NCI-H345 (cell line): Measurements from ENCODE around the gene APOBEC3A.
"Not testable (repeated sequence)": the region's sequence is repeated elsewhere in the genome, so short reads cannot be mapped to it uniquely, and the experiment has no call there.

Experiments
- DNase-seq: peaks from one replicate; lab custom pipeline; 2025; lab: John Stamatoyannopoulos, UW

The APOBEC3A gene

DNA sequence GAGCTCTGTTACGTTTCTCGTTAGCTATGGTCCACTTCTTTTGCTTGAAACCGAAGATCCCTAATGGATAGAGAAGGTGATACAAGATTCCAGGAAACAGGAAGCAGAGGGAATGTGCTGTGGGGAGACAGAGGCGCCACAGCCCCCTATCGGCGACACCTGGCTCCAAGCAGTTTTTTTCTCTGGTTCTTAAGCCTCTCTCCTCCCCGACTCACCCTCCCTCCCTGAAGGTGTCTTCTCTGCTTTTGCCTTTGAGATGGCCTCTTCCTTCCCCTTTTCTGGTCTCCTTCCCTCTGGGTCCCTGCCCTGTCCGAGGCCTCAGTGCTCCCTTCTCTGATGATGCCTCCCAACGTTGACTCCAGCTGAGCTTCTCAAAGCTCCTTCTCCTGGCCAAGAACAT, 14.2 kb upstream of the APOBEC3A start:
- no peak for DNase-seq

DNA sequence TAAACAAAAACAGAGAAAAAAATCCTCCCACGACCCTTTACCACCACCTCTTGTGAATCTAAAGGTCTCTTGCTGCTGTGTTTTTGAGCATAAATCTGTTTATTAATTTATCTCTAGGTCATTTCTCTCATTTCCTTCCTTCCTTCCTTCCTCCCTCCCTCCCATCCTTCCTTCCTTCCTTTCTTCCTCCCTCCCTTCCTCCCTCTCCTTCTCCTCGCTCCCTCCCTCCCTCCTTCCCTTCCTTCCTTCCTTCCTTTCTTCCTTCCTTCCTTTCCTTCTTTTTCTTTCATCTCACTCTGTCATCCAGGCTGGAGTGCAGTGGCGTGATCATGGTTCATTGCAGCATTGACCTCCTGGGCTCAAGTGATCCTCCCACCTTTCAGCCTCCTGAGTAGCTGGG, 13.5 kb upstream of the APOBEC3A start:
- no peak for DNase-seq

DNA sequence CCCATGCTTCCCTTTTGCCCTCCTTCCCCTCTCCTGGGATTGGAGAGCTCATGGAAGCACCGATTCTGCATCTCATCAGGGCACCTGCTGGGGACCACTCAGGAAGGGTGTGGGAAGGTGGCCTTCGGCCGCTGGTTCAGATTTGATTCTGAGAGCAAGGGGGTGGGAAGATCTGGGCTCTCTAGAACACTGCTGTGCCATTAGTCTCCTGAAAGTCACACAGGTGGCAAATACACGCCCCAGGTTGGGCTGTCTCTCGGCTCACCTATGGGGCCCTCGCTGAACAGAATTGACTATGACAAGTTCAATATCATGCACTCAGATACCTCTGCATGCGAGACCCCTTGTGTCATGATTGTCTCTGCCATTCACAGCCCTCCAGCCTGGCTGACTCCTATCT, 12.8 kb upstream of the APOBEC3A start:
- DNase-seq: no peak

GRCh38 chr22:38945706-38946338, 11.6 kb upstream of the APOBEC3A start:
- not testable (repeated sequence) for DNase-seq

DNA sequence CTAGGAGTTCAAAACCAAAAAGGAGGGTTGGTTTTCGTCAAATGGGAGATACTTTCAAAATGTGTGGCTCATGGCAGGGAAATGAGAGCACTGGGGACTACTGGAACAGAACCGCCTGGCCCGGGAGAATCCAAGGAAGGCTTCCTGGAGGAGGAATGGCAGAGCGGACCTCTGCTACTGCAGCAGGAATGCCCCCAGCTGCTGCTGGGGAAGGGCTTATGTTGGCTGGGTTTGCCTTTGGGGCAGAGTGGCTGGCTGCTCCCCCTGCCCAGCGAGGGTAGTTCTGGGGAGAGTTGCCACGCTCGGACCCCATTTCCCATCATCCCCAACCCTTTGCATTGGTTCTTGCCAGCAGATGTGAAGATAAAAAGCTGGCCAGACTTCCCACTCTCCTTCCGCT, 10.6 kb upstream of the APOBEC3A start:
- no peak for DNase-seq

DNA sequence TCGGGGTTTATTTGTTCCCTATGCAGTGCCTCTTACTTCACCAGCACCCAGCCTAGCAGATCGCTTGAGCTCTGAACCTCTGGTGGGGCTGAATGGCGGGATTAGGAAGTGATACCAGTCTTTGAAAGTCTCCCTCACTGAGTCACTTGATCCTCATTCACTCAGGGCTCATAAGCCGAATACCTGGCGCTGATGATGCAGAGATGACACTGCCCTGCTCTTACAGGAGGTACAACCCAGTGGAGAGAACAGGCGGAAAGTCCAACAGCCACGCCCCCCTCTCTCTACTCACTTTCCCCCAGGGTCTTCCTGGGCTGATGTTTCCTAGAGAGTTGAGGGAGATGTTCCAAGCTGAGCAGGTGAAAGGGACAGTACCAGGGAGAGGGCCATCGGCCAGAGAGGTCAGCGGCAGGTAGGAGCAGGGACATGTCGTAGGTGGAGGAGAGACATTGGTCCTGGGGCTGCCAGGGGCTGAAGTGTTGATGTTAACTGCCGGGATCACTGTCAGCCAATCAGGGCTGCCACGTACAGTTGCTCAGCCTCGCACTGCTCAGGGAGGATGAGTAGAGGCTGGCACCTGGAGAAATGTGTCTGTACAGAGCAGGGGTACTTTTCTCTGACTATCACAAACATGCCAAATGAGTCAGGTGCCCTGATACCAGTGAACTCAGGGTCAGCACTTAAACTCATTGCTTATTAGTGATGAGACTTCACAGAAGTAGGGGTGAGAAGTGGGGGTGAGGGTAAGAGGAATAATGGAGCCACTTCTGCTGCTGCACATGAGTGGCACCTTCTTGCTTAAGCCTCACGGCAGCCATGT, 9.9 kb upstream of the APOBEC3A start:
- no peak for DNase-seq

DNA sequence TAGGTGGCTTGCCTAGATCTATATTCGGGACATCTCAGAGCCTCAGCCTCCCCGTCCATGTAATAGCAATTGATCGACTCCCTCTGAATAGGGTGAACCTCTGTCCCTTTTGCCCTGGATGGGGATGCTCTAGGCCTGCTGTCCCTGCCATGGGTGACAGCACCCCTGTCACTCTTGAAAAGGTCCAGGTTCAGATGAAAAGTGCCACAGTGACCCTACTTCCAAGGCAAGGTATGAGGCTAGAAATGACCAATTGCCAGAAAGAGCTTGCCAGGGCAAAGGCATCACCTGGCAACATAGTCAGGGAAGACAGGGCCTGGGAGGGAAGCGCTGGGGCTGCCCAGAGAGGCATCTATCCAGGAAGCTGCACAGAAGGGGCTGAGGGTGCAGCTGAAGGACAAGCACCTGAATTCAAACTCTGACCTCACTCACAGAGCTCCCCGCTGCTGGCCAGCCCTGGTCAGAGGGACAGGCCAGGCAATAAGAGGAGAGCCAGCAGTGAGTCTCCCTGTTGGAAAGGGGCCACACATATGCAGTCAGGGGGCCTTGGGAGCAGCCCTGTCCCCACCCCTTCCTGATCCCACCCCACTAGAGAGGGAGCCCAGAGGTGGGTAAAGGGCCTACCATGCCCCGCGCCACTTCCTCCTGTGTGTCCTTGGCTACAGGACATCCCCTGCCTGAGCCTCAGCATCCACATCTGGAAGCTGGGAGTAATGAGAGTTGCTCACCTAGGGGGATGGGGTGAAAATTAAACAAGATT, 9.0 kb upstream of the APOBEC3A start:
- DNase-seq: no peak

GRCh38 chr22:38949889-38950405, 7.5 kb upstream of the APOBEC3A start:
- DNase-seq: no peak

- no peak for DNase-seq
Observed at GRCh38 chr22:38950527-38951295, 6.7 kb upstream of the APOBEC3A start.

DNA sequence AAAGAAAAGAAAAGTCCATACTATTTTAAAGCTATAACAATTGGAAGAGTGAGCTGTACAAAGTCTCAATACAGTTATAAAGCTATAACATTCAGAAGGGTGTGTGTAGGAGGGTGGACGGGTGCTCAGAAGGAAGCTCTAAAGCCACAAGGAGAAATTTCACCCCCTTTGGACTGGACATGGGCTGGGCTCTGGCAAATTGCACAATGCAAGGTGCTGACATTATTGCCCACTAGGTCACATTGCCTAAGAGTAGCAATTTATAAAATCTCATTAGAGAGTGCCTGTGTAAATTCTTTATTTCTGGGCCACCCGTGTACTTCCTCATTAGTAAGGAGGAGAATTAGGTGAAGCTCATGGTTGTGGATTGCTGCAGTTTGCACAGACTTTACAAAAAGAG, 5.7 kb upstream of the APOBEC3A start:
- DNase-seq: no peak

GRCh38 chr22:38952281-38952993, 5.0 kb upstream of the APOBEC3A start:
- no peak for DNase-seq

- no peak for DNase-seq
Observed at GRCh38 chr22:38953091-38953490, 4.3 kb upstream of the APOBEC3A start.

- DNase-seq: no peak
Observed at GRCh38 chr22:38953577-38954413, 3.6 kb upstream of the APOBEC3A start.

- no peak for DNase-seq
Observed at GRCh38 chr22:38954414-38955043, 2.9 kb upstream of the APOBEC3A start.

GRCh38 chr22:38955250-38955905, 2.0 kb upstream of the APOBEC3A start:
- no peak for DNase-seq

DNA sequence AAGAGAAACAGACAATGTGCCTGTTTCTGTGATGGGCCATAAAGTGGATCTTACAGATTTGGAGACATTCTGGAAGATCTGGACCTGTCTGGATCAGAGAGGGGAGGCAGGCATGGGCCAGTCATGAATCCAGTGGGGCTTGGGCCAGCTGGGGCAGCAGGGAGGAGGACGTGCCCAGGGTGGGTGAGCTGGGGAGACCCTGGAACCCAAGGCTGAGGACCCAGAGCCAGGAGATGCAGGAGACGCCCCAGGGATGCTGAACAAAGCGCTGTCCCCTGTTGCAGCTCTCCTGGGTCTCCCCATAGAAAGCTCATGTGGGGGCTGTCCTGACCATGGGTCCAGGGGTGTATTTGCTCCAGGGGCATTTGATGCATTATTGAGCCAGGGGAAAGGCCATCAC, 1.5 kb upstream of the APOBEC3A start:
- no peak for DNase-seq

- DNase-seq: no peak
Observed at GRCh38 chr22:38956551-38956950, 858 bp upstream of the APOBEC3A start.

DNA sequence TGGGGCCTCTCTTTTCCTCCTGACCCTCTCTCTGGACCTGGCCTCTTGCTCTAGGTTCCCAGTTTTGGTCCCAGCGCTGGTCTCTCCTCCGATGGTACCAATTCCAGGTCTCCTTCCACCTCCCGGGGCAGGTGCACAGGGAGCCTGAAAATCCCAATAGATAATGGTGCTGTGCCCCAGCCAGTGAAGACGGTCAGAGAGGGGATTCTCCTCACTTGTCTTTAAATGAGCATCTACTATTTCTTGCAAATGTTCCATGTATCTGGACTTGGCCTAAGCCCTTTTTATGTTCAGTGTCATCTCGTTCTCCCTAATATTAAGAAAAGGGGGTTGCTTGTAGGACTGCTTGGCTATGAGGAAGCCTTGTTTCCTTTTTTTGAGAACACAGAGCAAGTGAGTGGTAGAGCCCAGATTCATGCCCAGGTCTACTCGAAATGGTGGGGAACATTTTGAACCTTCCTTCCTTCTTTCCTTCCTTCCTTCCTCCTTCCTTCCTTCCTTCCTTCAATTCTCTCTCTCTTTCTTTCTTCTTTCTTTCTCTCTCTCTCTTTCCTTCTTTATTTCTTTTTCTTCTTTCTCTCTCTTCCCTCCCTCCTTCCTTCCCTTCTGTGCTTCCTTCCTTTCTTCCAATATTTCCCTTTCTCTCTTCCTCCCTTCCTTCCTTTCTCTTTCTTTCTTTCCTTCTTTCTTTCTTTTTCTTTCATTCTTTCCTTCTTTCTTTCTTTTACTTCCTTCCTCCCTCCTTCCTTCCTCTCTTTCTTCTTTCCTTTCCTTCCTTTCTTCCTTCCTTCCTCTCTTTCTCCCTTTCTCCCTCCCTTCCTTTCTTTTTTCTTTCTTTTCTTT, 620 bp downstream of the APOBEC3A start:
- DNase-seq: no peak

DNA sequence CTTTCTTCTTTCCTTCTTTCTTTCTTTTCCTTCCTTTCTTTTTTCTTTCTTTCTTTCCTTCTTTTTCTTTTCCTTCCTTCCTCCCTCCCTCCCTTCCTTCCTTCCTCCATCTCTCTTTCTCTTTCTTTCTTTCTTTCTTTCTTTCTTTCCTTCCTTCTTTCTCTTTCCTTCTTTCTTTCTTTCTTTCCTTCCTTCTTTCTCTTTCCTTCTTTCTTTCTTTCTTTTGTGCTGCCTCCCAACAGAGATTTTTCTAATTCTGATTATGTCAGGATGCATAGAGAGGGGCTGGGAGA, 1.2 kb downstream of the APOBEC3A start:
- not testable (repeated sequence) for DNase-seq
